Measurements from ENCODE around the gene CDH23.

DNA sequence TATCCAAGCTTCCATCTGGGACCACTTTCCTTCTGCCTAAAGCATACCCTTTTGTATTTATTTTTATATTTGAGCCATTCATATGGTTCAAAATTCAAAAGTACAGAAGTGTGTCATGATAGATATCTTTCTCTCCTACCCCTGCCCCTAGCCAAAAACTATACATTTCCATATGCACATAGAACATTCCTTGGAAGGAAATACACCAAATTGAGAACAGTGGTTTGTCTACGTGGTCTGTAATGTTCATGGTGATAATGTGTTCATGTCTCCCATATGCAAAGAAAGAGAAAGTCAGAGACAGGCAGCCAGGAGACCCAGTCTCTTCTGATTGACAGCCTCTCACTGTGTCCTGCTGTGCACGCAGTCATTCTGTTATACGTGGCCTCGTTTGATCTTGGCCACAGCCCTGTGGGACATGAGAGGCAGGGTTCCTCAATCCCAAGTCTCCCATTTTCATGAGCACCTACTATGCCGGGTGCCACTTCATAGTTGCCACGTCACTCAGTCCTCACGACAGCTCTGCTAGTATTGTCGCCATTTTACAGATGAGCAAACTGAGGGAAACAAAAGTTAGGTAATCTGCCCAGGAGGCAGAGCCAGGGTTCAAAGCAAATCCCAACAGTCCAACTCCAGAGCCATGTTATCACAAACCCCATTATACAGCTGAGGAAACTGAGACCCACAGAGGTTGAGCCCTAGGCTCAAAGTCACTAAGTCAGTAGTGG lies 8.0 kb upstream of the CDH23 start:
- TF ChIP-seq POLR2A (IDR thresholded peaks at IDR 0.05) = no peak
- TF ChIP-seq, protein P1, sequence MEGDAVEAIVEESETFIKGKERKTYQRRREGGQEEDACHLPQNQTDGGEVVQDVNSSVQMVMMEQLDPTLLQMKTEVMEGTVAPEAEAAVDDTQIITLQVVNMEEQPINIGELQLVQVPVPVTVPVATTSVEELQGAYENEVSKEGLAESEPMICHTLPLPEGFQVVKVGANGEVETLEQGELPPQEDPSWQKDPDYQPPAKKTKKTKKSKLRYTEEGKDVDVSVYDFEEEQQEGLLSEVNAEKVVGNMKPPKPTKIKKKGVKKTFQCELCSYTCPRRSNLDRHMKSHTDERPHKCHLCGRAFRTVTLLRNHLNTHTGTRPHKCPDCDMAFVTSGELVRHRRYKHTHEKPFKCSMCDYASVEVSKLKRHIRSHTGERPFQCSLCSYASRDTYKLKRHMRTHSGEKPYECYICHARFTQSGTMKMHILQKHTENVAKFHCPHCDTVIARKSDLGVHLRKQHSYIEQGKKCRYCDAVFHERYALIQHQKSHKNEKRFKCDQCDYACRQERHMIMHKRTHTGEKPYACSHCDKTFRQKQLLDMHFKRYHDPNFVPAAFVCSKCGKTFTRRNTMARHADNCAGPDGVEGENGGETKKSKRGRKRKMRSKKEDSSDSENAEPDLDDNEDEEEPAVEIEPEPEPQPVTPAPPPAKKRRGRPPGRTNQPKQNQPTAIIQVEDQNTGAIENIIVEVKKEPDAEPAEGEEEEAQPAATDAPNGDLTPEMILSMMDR (IDR thresholded peaks at IDR 0.05) = no peak

Measured in transverse colon (tissue), 3 donors.